HuH-7.5 (cell line): ENCODE measurements around the gene GATB.

Experiments
- DNase-seq: peaks from one replicate; pipeline ENCODE4 v3.0.0; 2011; ENCODE audit warnings: low spot score

The GATB gene

GRCh38 chr4:151760712-151761661, at the start of gene GATB:
Gene GATB (minus strand): TSS chr4:151761007. CDS start chr4:151760982, 25 bp downstream.
- DNase-seq, result peak; percentile 66

- DNase-seq, result no peak
Observed at GRCh38 chr4:151810476-151810875, 49.7 kb upstream of the GATB start.

GRCh38 chr4:151809716-151810115, 48.9 kb upstream of the GATB start:
- no peak for DNase-seq

GRCh38 chr4:151808542-151808941, 47.7 kb upstream of the GATB start:
- no peak for DNase-seq

GRCh38 chr4:151808120-151808529, 47.3 kb upstream of the GATB start:
- no peak for DNase-seq

- no peak for DNase-seq
Observed at GRCh38 chr4:151807220-151807619, 46.4 kb upstream of the GATB start.

- no peak for DNase-seq
Observed at GRCh38 chr4:151806511-151806927, 45.7 kb upstream of the GATB start.

- no peak for DNase-seq
Observed at GRCh38 chr4:151804821-151805220, 44.0 kb upstream of the GATB start.

GRCh38 chr4:151804086-151804630, 43.4 kb upstream of the GATB start:
- DNase-seq, result no peak

- no peak for DNase-seq
Observed at GRCh38 chr4:151803246-151803645, 42.4 kb upstream of the GATB start.

- DNase-seq, result peak; percentile 15
Observed at GRCh38 chr4:151801547-151802516, 41.0 kb upstream of the GATB start.

GRCh38 chr4:151799417-151800012, 38.7 kb upstream of the GATB start:
- no peak for DNase-seq

GRCh38 chr4:151798678-151799416, 38.0 kb upstream of the GATB start:
- no peak for DNase-seq

- DNase-seq, result no peak
Observed at GRCh38 chr4:151797853-151798252, 37.0 kb upstream of the GATB start.

GRCh38 chr4:151797131-151797530, 36.3 kb upstream of the GATB start:
- DNase-seq, result no peak

GRCh38 chr4:151796106-151796505, 35.3 kb upstream of the GATB start:
- no peak for DNase-seq

GRCh38 chr4:151792995-151793394, 32.2 kb upstream of the GATB start:
- no peak for DNase-seq

GRCh38 chr4:151792530-151792929, 31.7 kb upstream of the GATB start:
- DNase-seq, result no peak

GRCh38 chr4:151788021-151788420, 27.2 kb upstream of the GATB start:
- DNase-seq, result no peak

GRCh38 chr4:151786158-151786495, 25.3 kb upstream of the GATB start:
- DNase-seq, result no peak

GRCh38 chr4:151785484-151786157, 24.8 kb upstream of the GATB start:
- DNase-seq, result no peak
